K562 (cell line): ENCODE data around the gene IL7R. TPM values are rescaled to one million over a fixed set of nuclear protein-coding genes. Genes with fewer than 3 reads are reported as not detected.

Experiments used
- ATAC-seq: fragments of 200-7000 bp; cut with Tn5 transposase; 3 replicates; pipeline ENCODE4 v1.9.1; 2020; ENCODE audit warnings: moderate library complexity
- BruUV-seq: library from RNA; stranded (reverse); fragments of 400-500 nt; replicated peaks from 2 replicates; lab custom pipeline; 2021; lab: Mats Ljungman, UMichigan
- CTCF ChIA-PET: fragments of 300-600 bp; formaldehyde crosslinking; extraction: SDS; loops from one replicate; lab custom pipeline; 2021; ENCODE audit warnings: low intra/inter-chr PET ratio; lab: Yijun Ruan, JAX
- POLR2A ChIA-PET: fragments of 300-600, 350-650 bp; sonication (Branson Sonifier 250); formaldehyde crosslinking; extraction: SDS; loops from one replicate; lab custom pipeline; 2021; ENCODE audit warnings: antibody characterized with exemption, inconsistent platforms; lab: Yijun Ruan, JAX
- DNase-seq, 4 experiments: peaks; one replicate each; pipeline versions ENCODE4 v3.0.0 to v3.0.0-alpha.2; 2011 to 2018; ENCODE audit warnings: low spot score in 3 of 4, mixed read lengths in 3 of 4; ENCODE audit errors: extremely low read depth in 1 of 4
- FAIRE-seq: peaks from 2 replicates; lab custom pipeline; 2011; peaks lifted over from hg19 to GRCh38; lab: Jason Lieb, UNC
- H2AFZ ChIP-seq: 2 replicates; pipeline ENCODE4 v1.6.0; 2011; ENCODE audit warnings: low read depth, low read length, control low read depth, inconsistent platforms
- H3K27ac ChIP-seq: fragments of 200-600 bp; 3 replicates; pipeline ENCODE4 v1.8.0; 2011; ENCODE audit warnings: low read depth, mild to moderate bottlenecking, control low read depth, inconsistent platforms, low read length, moderate library complexity, mixed read lengths; ENCODE audit errors: extremely low read depth
- H3K27me3 ChIP-seq, 2 experiments: fragments of 300-600 bp in 1 of 2; 2 replicates in 1 of 2; 3 replicates in 1 of 2; pipeline versions ENCODE4 v1.6.0 to v1.8.0; 2011; ENCODE audit warnings: inconsistent platforms in 2 of 2, low read length in 2 of 2, mild to moderate bottlenecking in 1 of 2, mixed read lengths in 1 of 2, moderate library complexity in 1 of 2; ENCODE audit not compliant: control insufficient read depth in 2 of 2, insufficient read depth in 2 of 2
- H3K36me3 ChIP-seq: fragments of 300-600 bp; 3 replicates; pipeline ENCODE4 v1.8.0; 2011; ENCODE audit warnings: mild to moderate bottlenecking, low read length, inconsistent platforms; ENCODE audit not compliant: control insufficient read depth, insufficient read depth
- H3K4me1 ChIP-seq, 2 experiments: fragments of 200-600 bp in 1 of 2; replicated peaks in 1 of 2; 2 replicates in 1 of 2; 3 replicates in 1 of 2; pipeline versions ENCODE4 v1.5.1 to v1.8.0; 2011; ENCODE audit warnings: inconsistent platforms in 2 of 2, low read length in 2 of 2, mild to moderate bottlenecking in 1 of 2, mixed read lengths in 1 of 2, moderate library complexity in 1 of 2; ENCODE audit not compliant: control insufficient read depth in 2 of 2, insufficient read depth in 2 of 2
- H3K4me2 ChIP-seq: 2 replicates; pipeline ENCODE4 v1.6.1; 2011; ENCODE audit warnings: low read length, control low read depth, inconsistent platforms, mixed read lengths; ENCODE audit not compliant: insufficient read depth
- H3K4me3 ChIP-seq: fragments of 200-600 bp; sonication (generic), shearing (Covaris generic); 2 replicates; pipeline ENCODE4 v1.5.1; 2016; ENCODE audit warnings: control low read depth, inconsistent platforms
- H3K79me2 ChIP-seq: fragments of 200-600 bp; 3 replicates; pipeline ENCODE4 v1.8.0; 2011; ENCODE audit warnings: low read length, inconsistent platforms; ENCODE audit not compliant: control insufficient read depth, insufficient read depth
- H3K9ac ChIP-seq, 2 experiments: 2 replicates each; pipeline versions ENCODE4 v1.6.0 to v1.6.1; 2011; ENCODE audit warnings: low read depth in 2 of 2, low read length in 2 of 2, control low read depth in 1 of 2, inconsistent platforms in 1 of 2, mild to moderate bottlenecking in 1 of 2, mixed read lengths in 1 of 2; ENCODE audit not compliant: insufficient read depth in 1 of 2
- H3K9me1 ChIP-seq: one replicate; pipeline ENCODE4 v1.6.0; 2011; ENCODE audit warnings: inconsistent platforms, mild to moderate bottlenecking, low read length, moderate library complexity; ENCODE audit not compliant: control insufficient read depth, insufficient read depth
- H3K9me3 ChIP-seq: replicated peaks from 2 replicates; pipeline ENCODE4 v1.5.1; 2011; ENCODE audit warnings: low read depth, low read length, inconsistent platforms; ENCODE audit not compliant: control insufficient read depth, insufficient read depth
- H4K20me1 ChIP-seq: replicated peaks from 2 replicates; pipeline ENCODE4 v1.6.1; 2011; ENCODE audit warnings: low read length, inconsistent platforms, mixed read lengths; ENCODE audit not compliant: control insufficient read depth, insufficient read depth
- ARID2 ChIP-seq: fragments of 450-650 bp; IDR thresholded peaks from 2 replicates; pipeline ENCODE4 v1.6.1; 2017; ENCODE audit warnings: antibody characterized with exemption, mild to moderate bottlenecking
- ELF4 ChIP-seq: fragments of 450-650 bp; formaldehyde crosslinking; IDR thresholded peaks from 2 replicates; pipeline ENCODE4 v1.4.0; 2022; ENCODE audit warnings: missing genetic modification characterization
- FOXM1 ChIP-seq, 2 experiments: fragments of 450-650 bp in 1 of 2; sonication (generic) in 1 of 2; formaldehyde crosslinking in 1 of 2; IDR thresholded peaks; 2 replicates each; pipeline versions ENCODE4 v1.6.1 to v1.9.0; 2017 to 2022; ENCODE audit warnings: low read depth in 2 of 2, mild to moderate bottlenecking in 2 of 2, missing genetic modification reagents in 1 of 2, moderate library complexity in 1 of 2
- IFI16 ChIP-seq: fragments of 250-450 bp; sonication (Bioruptor Pico); IDR thresholded peaks from 2 replicates; pipeline ENCODE4 v2.1.2; 2022; ENCODE audit warnings: mild to moderate bottlenecking, inconsistent platforms
- ILK ChIP-seq: fragments of 450-650 bp; IDR thresholded peaks from 2 replicates; pipeline ENCODE4 v1.6.1; 2016; ENCODE audit warnings: missing genetic modification characterization, low read depth, mild to moderate bottlenecking, missing compliant biosample characterization, moderate library complexity, borderline replicate concordance
- JUND ChIP-seq, 2 experiments: IDR thresholded peaks; 2 replicates in 1 of 2; 3 replicates in 1 of 2; pipeline ENCODE4 v1.6.1; 2011; ENCODE audit warnings: borderline replicate concordance in 2 of 2, low read depth in 2 of 2, low read length in 2 of 2, improper control_type of control experiment in 1 of 2, missing biosample characterization in 1 of 2, missing genetic modification characterization in 1 of 2, missing genetic modification reagents in 1 of 2
- NUFIP1 ChIP-seq: fragments of 450-650 bp; IDR thresholded peaks from 2 replicates; pipeline ENCODE4 v1.6.1; 2018; ENCODE audit not compliant: partially characterized antibody
- POLR2H ChIP-seq: IDR thresholded peaks from 2 replicates; pipeline ENCODE4 v1.6.1; 2016; ENCODE audit warnings: missing genetic modification characterization, low read depth, mild to moderate bottlenecking, control low read depth, missing compliant biosample characterization, moderate library complexity
- SNAPC5 ChIP-seq: fragments of 250-450 bp; sonication (Bioruptor Pico); IDR thresholded peaks from 2 replicates; pipeline ENCODE4 v1.8.0; 2021; ENCODE audit warnings: moderate library complexity, mild to moderate bottlenecking, inconsistent platforms
- TCF15 ChIP-seq: fragments of 250-450 bp; sonication (Bioruptor Pico); IDR thresholded peaks from 2 replicates; pipeline ENCODE4 v1.8.0; 2022; ENCODE audit warnings: moderate library complexity, mild to moderate bottlenecking, inconsistent platforms
- THAP7 ChIP-seq: fragments of 250-450 bp; sonication (Bioruptor Pico); IDR thresholded peaks from 2 replicates; pipeline ENCODE4 v1.5.0; 2021
- ZNF24 ChIP-seq: fragments of 450-650 bp; IDR thresholded peaks from 2 replicates; pipeline ENCODE4 v1.6.1; 2016
- WGBS: fragments of 100-300 bp; shearing (Covaris generic); methylation state at CpG from one replicate; pipeline ENCODE4 v1.1.6; 2016; ENCODE audit warnings: low coverage, mixed read lengths; ENCODE audit not compliant: insufficient coverage; ENCODE audit errors: missing lambda C conversion rate; 5-methylcytosine and 5-hydroxymethylcytosine counted together
- in situ Hi-C: fragments of 300-500 bp; cut with MboI; formaldehyde crosslinking; loops from 4 replicates; pipeline ENCODE4 v1.15.0; 2018; ENCODE audit warnings: inconsistent platforms, mixed read lengths
- intact Hi-C: fragments of 100-400 bp; cut with micrococcal nuclease; formaldehyde crosslinking; loops from 2 replicates; pipeline ENCODE4 v1.14.2; 2022
- polyA plus RNA-seq, 8 experiments: library from polyadenylated mRNA; depleted of rRNA in 4 of 8; stranded (reverse) in 5 of 8; unstranded in 3 of 8; fragments of >200 nt; fragmentation: Nextera tagmentation in 2 of 8; fragmentation: Illumina TruSeq in 1 of 8; extraction: Ambion mirVana in 2 of 8; extraction: Trizol in 1 of 8; gene quantifications; 2 replicates each; pipeline versions ENCODE4 v1.2.1 to v1.2.3, GENCODE V29; 2011 to 2014; ENCODE audit warnings: inconsistent platforms in 1 of 8, missing spikeins in 1 of 8
- total RNA-seq, 7 experiments: library from RNA; depleted of rRNA in 6 of 7; stranded (reverse); fragments of >200 nt in 6 of 7; fragmentation: Illumina TruSeq in 2 of 7; extraction: Trizol in 2 of 7; gene quantifications; 2 replicates each; pipeline versions ENCODE4 v1.2.1 to v1.2.3, GENCODE V29; 2011 to 2021; ENCODE audit warnings: low replicate concordance in 1 of 7

Gene IL7R
- total and polyA plus RNA-seq, 9 of the 15 experiments (the other 6 are each of a cell fraction or from before 2014, with no cell fraction given): 0.04 to 0.98 (median 0.09) TPM; not detected in 3

- in situ Hi-C loops: no loop called here
- ATAC-seq (no peak), DNase-seq (no peak)
- CTCF ChIA-PET: no interaction called here
- H3K9me3 ChIP-seq: no peaks in the 10 kb centered on the region
- H3K36me3 ChIP-seq: no peaks in the 10 kb centered on the region
- WGBS: 0% methylated on average over 1 of the region's 2 CpGs
- no peak overlapping the region for H3K4me2 ChIP-seq
- H3K9me1 ChIP-seq: no peaks in the 10 kb centered on the region
- no peaks in the 10 kb centered on the region for H3K79me2 ChIP-seq
- H3K4me3 ChIP-seq: no peak overlapping the region
- no peak overlapping the region for H3K9ac ChIP-seq
- no peaks in the 10 kb centered on the region for H4K20me1 ChIP-seq
- no peak overlapping the region for H2AFZ ChIP-seq
- BruUV-seq: no TSS peak
- H3K27me3 ChIP-seq: no peaks in the 10 kb centered on the region
- TF ChIP-seq SNAPC5 (CRISPR knock-in tag) (no peak), ELF4 (CRISPR knock-in tag) (no peak), POLR2H (tag) (no peak), FOXM1 (IDR thresholded peaks at IDR 0.05; ENCODE audit: low read depth) (no peak), FOXM1 (CRISPR knock-in tag; IDR thresholded peaks at IDR 0.05; ENCODE audit: low read depth) (no peak), ZNF24 (no peak), THAP7 (CRISPR knock-in tag) (no peak), ARID2 (no peak), NUFIP1 (no peak), IFI16 (no peak), JUND (IDR thresholded peaks at IDR 0.05; ENCODE audit: borderline replicate concordance, low read depth, low read length) (no peak), JUND (tag; IDR thresholded peaks at IDR 0.05; ENCODE audit: borderline replicate concordance, low read depth, low read length) (no peak), ILK (no peak), TCF15 (CRISPR knock-in tag) (no peak)
- TF ChIP-seq, all 486 proteins: peak for 0
- no peak for FAIRE-seq
- Histone ChIP-seq H3K4me1 (no peaks in the 10 kb centered on the region), H3K27ac (no peak overlapping the region)
- POLR2A ChIA-PET: no interaction called here
- intact Hi-C loops: no loop called here
Measured at GRCh38 chr5:35832762-35833161, 23.9 kb upstream of the IL7R start.
